ENCODE measurements around the gene LDLR. TPM values are rescaled to one million over a fixed set of nuclear protein-coding genes. Genes with fewer than 3 reads are reported as not detected.

The LDLR gene
- total RNA-seq, 1 experiment from 2014 or later: 182 TPM

DNA sequence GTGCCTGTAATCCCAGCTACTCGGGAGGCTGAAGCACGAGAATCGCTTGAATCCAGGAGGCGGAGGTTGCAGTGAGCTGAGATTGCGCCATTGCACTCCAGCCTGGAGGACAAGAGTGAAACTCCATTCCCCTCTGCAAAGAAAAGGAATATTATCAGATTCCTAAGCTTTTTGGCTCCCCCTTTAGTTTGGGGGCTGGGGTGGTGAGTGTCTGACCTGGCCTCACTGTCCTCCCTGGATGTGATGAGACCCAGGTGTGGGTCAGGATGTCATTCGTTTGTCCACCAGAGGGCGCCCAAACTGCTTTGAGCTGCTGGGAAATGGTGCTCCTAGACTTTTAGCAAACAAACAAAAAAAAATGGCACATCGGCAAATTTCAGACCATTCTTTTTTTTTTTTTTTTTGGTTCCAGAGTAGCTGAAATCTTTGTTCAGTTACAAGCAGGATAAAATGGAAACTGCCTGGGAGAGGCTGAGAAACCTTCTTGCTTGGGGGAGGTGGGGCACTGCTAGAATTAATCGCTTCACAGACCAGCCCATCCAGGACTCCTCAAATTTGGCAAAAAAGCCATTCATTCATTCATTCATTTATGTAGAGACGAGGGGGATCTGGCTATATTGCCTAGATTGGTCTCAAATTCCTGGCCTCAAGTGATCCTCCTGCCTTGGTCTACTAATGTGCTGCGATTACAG is 36.9 kb downstream of the LDLR start:
- Histone ChIP-seq H3F3A (ENCODE audit: insufficient read depth, low read depth) (peaks cover 96% of the 10 kb centered on the region), H3K9me2 (ENCODE audit: insufficient read depth) (no peaks in the 10 kb centered on the region), H3K9me3 (ENCODE audit: insufficient read depth, low read depth) (no peaks in the 10 kb centered on the region), H4K20me1 (ENCODE audit: insufficient read depth) (peaks cover 71% of the 10 kb centered on the region), H3K79me2 (ENCODE audit: low read depth) (peaks cover 13% of the 10 kb centered on the region; the same call in 1 of the 2 replicates), H3K27me3 (ENCODE audit: insufficient read depth, low read depth) (no peaks in the 10 kb centered on the region), H3K4me1 (replicated peaks; ENCODE audit: insufficient read depth) (no peaks in the 10 kb centered on the region), H3K4me2 (no peak overlapping the region), H3K4me3 (no peak overlapping the region), H3K27ac (no peak overlapping the region), H2AFZ (no peak overlapping the region), H3K36me3 (ENCODE audit: low read depth) (peaks cover 64% of the 10 kb centered on the region)
- no peak for TF ChIP-seq EZH2 (IDR thresholded peaks at IDR 0.05; ENCODE audit: low read depth)
- TF ChIP-seq, protein P1, sequence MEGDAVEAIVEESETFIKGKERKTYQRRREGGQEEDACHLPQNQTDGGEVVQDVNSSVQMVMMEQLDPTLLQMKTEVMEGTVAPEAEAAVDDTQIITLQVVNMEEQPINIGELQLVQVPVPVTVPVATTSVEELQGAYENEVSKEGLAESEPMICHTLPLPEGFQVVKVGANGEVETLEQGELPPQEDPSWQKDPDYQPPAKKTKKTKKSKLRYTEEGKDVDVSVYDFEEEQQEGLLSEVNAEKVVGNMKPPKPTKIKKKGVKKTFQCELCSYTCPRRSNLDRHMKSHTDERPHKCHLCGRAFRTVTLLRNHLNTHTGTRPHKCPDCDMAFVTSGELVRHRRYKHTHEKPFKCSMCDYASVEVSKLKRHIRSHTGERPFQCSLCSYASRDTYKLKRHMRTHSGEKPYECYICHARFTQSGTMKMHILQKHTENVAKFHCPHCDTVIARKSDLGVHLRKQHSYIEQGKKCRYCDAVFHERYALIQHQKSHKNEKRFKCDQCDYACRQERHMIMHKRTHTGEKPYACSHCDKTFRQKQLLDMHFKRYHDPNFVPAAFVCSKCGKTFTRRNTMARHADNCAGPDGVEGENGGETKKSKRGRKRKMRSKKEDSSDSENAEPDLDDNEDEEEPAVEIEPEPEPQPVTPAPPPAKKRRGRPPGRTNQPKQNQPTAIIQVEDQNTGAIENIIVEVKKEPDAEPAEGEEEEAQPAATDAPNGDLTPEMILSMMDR (conservative IDR thresholded peaks at IDR 0.05): peak; percentile 88
- ChIA-PET CTCF (interaction anchor here (0.6 kb wide), 7 partner anchors 14 to 289 kb away, joined by 3 to 18 read pairs (median 4); partner anchors contain the start of gene LDLR), POLR2A (ENCODE audit: unreplicated experiment) (no interaction called here)
- no TSS peak for BruUV-seq (replicated peaks)
- DNase-seq: peak; percentile 64 to 72
- intact Hi-C loops (cut with micrococcal nuclease; ENCODE audit: unreplicated experiment): loop anchor here (1.0 to 2.0 kb wide), 2 partner anchors 77 to 89 kb away; no protein-coding TSS in a partner anchor

DNA sequence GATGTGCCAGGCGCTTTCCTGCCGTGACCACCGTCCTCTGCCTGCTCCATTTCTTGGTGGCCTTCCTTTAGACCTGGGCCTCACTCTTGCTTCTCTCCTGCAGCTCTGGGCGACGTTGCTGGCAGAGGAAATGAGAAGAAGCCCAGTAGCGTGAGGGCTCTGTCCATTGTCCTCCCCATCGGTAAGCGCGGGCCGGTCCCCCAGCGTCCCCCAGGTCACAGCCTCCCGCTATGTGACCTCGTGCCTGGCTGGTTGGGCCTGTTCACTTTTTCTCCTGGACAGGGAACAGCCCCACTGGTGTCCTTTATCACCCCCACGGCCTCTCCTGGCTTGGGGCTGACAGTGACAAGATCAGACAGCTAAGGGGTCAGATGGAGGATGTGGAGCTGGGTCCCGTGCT is 38.6 kb downstream of the LDLR start:
- H3K4me1 ChIP-seq (replicated peaks; ENCODE audit: insufficient read depth): no peaks in the 10 kb centered on the region
- peaks cover 97% of the 10 kb centered on the region for H3F3A ChIP-seq (ENCODE audit: insufficient read depth, low read depth)
- H3K4me3 ChIP-seq: no peak overlapping the region
- no peak overlapping the region for H2AFZ ChIP-seq
- ChIA-PET POLR2A (ENCODE audit: unreplicated experiment) (no interaction called here), CTCF (no interaction called here)
- no peak for TF ChIP-seq EZH2 (IDR thresholded peaks at IDR 0.05; ENCODE audit: low read depth)
- TF ChIP-seq, protein P1 (conservative IDR thresholded peaks at IDR 0.05): no peak
- no peaks in the 10 kb centered on the region for H3K27me3 ChIP-seq (ENCODE audit: insufficient read depth, low read depth)
- no peak overlapping the region for H3K4me2 ChIP-seq
- no peaks in the 10 kb centered on the region for H3K9me3 ChIP-seq (ENCODE audit: insufficient read depth, low read depth)
- no peak overlapping the region for H3K27ac ChIP-seq
- H3K9me2 ChIP-seq (ENCODE audit: insufficient read depth): no peaks in the 10 kb centered on the region
- H4K20me1 ChIP-seq (ENCODE audit: insufficient read depth): peaks cover 76% of the 10 kb centered on the region
- BruUV-seq (replicated peaks): no TSS peak
- peaks cover 72% of the 10 kb centered on the region for H3K36me3 ChIP-seq (ENCODE audit: low read depth)
- intact Hi-C loops (cut with micrococcal nuclease; ENCODE audit: unreplicated experiment): loop anchor here (2.0 kb wide), 1 partner anchor 91 kb away; no protein-coding TSS in a partner anchor
- peaks cover 13% of the 10 kb centered on the region; the same call in 1 of the 2 replicates for H3K79me2 ChIP-seq (ENCODE audit: low read depth)
- peak in 1 of 2 experiments; percentile 21 for DNase-seq

DNA sequence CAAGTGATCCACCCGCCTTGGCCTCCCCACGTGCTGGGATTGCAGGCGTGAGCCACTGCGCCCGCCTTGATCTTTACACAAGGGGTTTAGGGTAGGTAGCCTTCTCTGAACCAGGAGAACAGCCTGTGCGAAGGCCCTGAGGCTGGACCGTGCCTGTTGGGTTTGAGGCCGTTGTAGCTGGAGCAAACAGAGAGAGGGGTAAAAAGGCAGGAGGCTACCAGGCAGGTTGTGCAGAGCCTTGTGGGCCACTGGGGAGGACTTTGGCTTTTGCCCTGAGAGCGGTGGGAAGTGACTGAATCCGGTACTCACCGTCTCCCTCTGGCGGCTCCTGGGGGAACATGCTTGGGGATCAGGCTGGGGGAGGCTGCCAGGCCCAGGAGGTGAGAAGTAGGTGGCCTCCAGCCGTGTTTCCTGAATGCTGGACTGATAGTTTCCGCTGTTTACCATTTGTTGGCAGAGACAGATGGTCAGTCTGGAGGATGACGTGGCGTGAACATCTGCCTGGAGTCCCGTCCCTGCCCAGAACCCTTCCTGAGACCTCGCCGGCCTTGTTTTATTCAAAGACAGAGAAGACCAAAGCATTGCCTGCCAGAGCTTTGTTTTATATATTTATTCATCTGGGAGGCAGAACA is 41.7 kb downstream of the LDLR start:
- Histone ChIP-seq H3F3A (ENCODE audit: insufficient read depth, low read depth) (peaks cover 99% of the 10 kb centered on the region), H3K9me2 (ENCODE audit: insufficient read depth) (no peaks in the 10 kb centered on the region), H3K4me1 (replicated peaks; ENCODE audit: insufficient read depth) (no peaks in the 10 kb centered on the region), H3K27me3 (ENCODE audit: insufficient read depth, low read depth) (no peaks in the 10 kb centered on the region), H3K4me2 (no peak overlapping the region), H3K27ac (no peak overlapping the region), H3K9me3 (ENCODE audit: insufficient read depth, low read depth) (no peaks in the 10 kb centered on the region), H3K4me3 (no peak overlapping the region), H2AFZ (no peak overlapping the region), H3K36me3 (ENCODE audit: low read depth) (peaks cover 53% of the 10 kb centered on the region), H4K20me1 (ENCODE audit: insufficient read depth) (peaks cover 65% of the 10 kb centered on the region), H3K79me2 (ENCODE audit: low read depth) (peaks cover 13% of the 10 kb centered on the region; the same call in 1 of the 2 replicates)
- TF ChIP-seq EZH2 (IDR thresholded peaks at IDR 0.05; ENCODE audit: low read depth): no peak
- TF ChIP-seq, protein P1 (conservative IDR thresholded peaks at IDR 0.05): peak; percentile 84
- POLR2A ChIA-PET (ENCODE audit: unreplicated experiment): no interaction called here
- intact Hi-C loops (cut with micrococcal nuclease; ENCODE audit: unreplicated experiment): loop anchor here (10.0 kb wide), 1 partner anchor 196 kb away; no protein-coding TSS in a partner anchor
- BruUV-seq (replicated peaks): no TSS peak
- CTCF ChIA-PET: no interaction called here
- peak; percentile 41 to 73 for DNase-seq

All from PC-9 (cell line).